CD14-positive monocyte (primary cell): ENCODE data around the gene ZNF683. TPM values are rescaled to one million over a fixed set of nuclear protein-coding genes. Genes with fewer than 3 reads are reported as not detected.

Source experiments
- DNase-seq, 3 donors: peaks; one replicate each; pipeline ENCODE4 v3.0.0-alpha.2; 2011 to 2022
- H2AFZ ChIP-seq: 2 replicates; pipeline ENCODE4 v1.6.0; 2012; ENCODE audit warnings: mild to moderate bottlenecking, low read depth, low read length, inconsistent platforms; ENCODE audit not compliant: insufficient read depth, poor library complexity, severe bottlenecking
- H3K27ac ChIP-seq, 2 donors: 1 replicate in 1 of 2; 2 replicates in 1 of 2; pipeline ENCODE4 v1.5.1; 2012 to 2013; ENCODE audit warnings: low read length in 2 of 2, control low read depth in 1 of 2, inconsistent platforms in 1 of 2, low read depth in 1 of 2, mild to moderate bottlenecking in 1 of 2
- H3K27me3 ChIP-seq, 2 donors: one replicate each; pipeline versions ENCODE4 v1.6.0 to v1.6.1; 2011 to 2013; ENCODE audit warnings: low read length in 2 of 2; ENCODE audit not compliant: control insufficient read depth in 2 of 2, insufficient read depth in 2 of 2
- H3K36me3 ChIP-seq, 2 donors: replicated peaks in 1 of 2; 1 replicate in 1 of 2; 2 replicates in 1 of 2; pipeline versions ENCODE4 v1.5.1 to v1.6.1; 2012 to 2013; ENCODE audit warnings: low read length in 2 of 2, control low read depth in 1 of 2, inconsistent platforms in 1 of 2, mild to moderate bottlenecking in 1 of 2; ENCODE audit not compliant: insufficient read depth in 2 of 2, control insufficient read depth in 1 of 2
- H3K4me1 ChIP-seq, 2 donors: 1 replicate in 1 of 2; 2 replicates in 1 of 2; pipeline versions ENCODE4 v1.5.1 to v1.6.1; 2012 to 2013; ENCODE audit warnings: low read length in 2 of 2, control low read depth in 1 of 2, inconsistent platforms in 1 of 2, mild to moderate bottlenecking in 1 of 2, moderate library complexity in 1 of 2; ENCODE audit not compliant: insufficient read depth in 2 of 2, control insufficient read depth in 1 of 2
- H3K4me2 ChIP-seq: replicated peaks from 2 replicates; pipeline ENCODE3; 2012; ENCODE audit warnings: low read length, moderate library complexity, mild to moderate bottlenecking; ENCODE audit not compliant: poor library complexity, severe bottlenecking; ENCODE audit errors: extremely low read depth
- H3K4me3 ChIP-seq, 3 experiments: fragments of 200-600 bp in 1 of 3; sonication (generic) in 1 of 3; replicated peaks in 1 of 3; 1 replicate in 2 of 3; 2 replicates in 1 of 3; pipeline ENCODE4 v1.5.1; 2011 to 2013; ENCODE audit warnings: low read length in 3 of 3, mild to moderate bottlenecking in 3 of 3, control low read depth in 2 of 3, low read depth in 2 of 3, inconsistent platforms in 1 of 3, moderate library complexity in 1 of 3
- H3K79me2 ChIP-seq: 2 replicates; pipeline ENCODE4 v1.6.0; 2012; ENCODE audit warnings: mild to moderate bottlenecking, control low read depth, inconsistent platforms, low read length, moderate library complexity; ENCODE audit not compliant: insufficient read depth
- H3K9ac ChIP-seq: 2 replicates; pipeline ENCODE4 v1.6.0; 2017; ENCODE audit warnings: low read length, mild to moderate bottlenecking; ENCODE audit not compliant: insufficient read depth, poor library complexity, severe bottlenecking
- H3K9me3 ChIP-seq, 2 donors: replicated peaks in 1 of 2; 1 replicate in 1 of 2; 2 replicates in 1 of 2; pipeline versions ENCODE4 v1.5.1 to v1.6.1; 2012 to 2013; ENCODE audit warnings: low read length in 2 of 2, control low read depth in 1 of 2; ENCODE audit not compliant: control insufficient read depth in 1 of 2, insufficient read depth in 1 of 2
- H4K20me1 ChIP-seq: 2 replicates; pipeline ENCODE4 v1.6.0; 2012; ENCODE audit warnings: mild to moderate bottlenecking, low read length, control low read depth, moderate library complexity; ENCODE audit not compliant: insufficient read depth
- H3K27ac Mint-ChIP-seq, 7 donors: one replicate each; pipeline ENCODE4 v1.8.0; 2020; ENCODE audit warnings: mild to moderate bottlenecking in 7 of 7, mixed read lengths in 7 of 7, moderate library complexity in 6 of 7, inconsistent platforms in 2 of 7
- H3K27me3 Mint-ChIP-seq, 3 donors: one replicate each; pipeline ENCODE4 v1.8.0; 2021 to 2022; ENCODE audit warnings: low read depth in 3 of 3, mild to moderate bottlenecking in 3 of 3, mixed read lengths in 3 of 3, moderate library complexity in 3 of 3, inconsistent platforms in 1 of 3
- H3K36me3 Mint-ChIP-seq, 2 donors: one replicate each; pipeline ENCODE4 v1.8.0; 2020; ENCODE audit warnings: mixed read lengths in 2 of 2, inconsistent platforms in 1 of 2, mild to moderate bottlenecking in 1 of 2
- H3K4me1 Mint-ChIP-seq: one replicate; pipeline ENCODE4 v1.8.0; 2020; ENCODE audit warnings: mild to moderate bottlenecking, mixed read lengths
- H3K4me3 Mint-ChIP-seq, 2 donors: one replicate each; pipeline ENCODE4 v1.8.0; 2020; ENCODE audit warnings: mild to moderate bottlenecking in 2 of 2, mixed read lengths in 2 of 2, moderate library complexity in 1 of 2
- H3K9me3 Mint-ChIP-seq, 7 donors: one replicate each; pipeline ENCODE4 v1.8.0; 2020 to 2022; ENCODE audit warnings: mixed read lengths in 7 of 7, mild to moderate bottlenecking in 6 of 7, moderate library complexity in 6 of 7, inconsistent platforms in 2 of 7
- WGBS: methylation state at CpG from one replicate; pipeline ENCODE4 v1.1.5; 2013; ENCODE audit warnings: missing lambda C conversion rate; ENCODE audit not compliant: insufficient coverage; 5-methylcytosine and 5-hydroxymethylcytosine counted together
- intact Hi-C, 2 donors: fragments of 100-400 bp; cut with micrococcal nuclease; formaldehyde crosslinking; loops; one replicate each; pipeline versions ENCODE4 v1.15.0 to v1.15.1; 2023
- polyA plus RNA-seq, 3 donors: library from polyadenylated mRNA; depleted of rRNA in 1 of 3; unstranded in 2 of 3; stranded (reverse) in 1 of 3; fragments of 300-500 nt in 2 of 3; fragments of >200 nt in 1 of 3; fragmentation: Illumina TruSeq in 2 of 3; gene quantifications; 1 replicate in 2 of 3; 2 replicates in 1 of 3; pipeline ENCODE4 v1.2.3, GENCODE V29; 2012 to 2021
- TF ChIP-seq, protein P1 (sequence below): fragments of 200-600 bp; IDR thresholded peaks from one replicate; pipeline ENCODE4 v1.8.0; 2022; ENCODE audit warnings: antibody characterized with exemption, mild to moderate bottlenecking

Gene ZNF683
- polyA plus RNA-seq, 3 donors, result not detected

DNA sequence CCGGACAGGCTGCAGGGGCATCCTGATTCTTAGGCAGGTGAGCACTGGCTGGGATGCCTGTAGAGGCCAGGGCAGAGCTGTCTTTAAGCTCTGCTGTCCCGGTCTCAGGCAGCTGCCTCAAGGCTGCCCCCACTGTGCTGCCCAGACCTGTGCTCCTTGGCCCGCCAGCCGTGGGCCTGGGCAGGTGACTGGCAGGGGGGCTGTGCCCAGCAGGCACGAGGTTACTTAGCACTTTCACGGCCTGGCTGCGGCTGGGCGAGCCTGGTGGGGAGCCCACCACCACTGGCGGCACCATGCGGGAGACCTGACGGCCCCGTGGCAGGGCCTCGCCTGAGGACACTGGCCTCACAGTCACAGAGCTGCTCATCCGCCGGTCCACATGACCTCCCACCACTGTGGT is 26.8 kb downstream of the ZNF683 start:
- no peaks in the 10 kb centered on the region for H3K36me3 Mint-ChIP-seq
- no peaks in the 10 kb centered on the region for H3K27me3 ChIP-seq

DNA sequence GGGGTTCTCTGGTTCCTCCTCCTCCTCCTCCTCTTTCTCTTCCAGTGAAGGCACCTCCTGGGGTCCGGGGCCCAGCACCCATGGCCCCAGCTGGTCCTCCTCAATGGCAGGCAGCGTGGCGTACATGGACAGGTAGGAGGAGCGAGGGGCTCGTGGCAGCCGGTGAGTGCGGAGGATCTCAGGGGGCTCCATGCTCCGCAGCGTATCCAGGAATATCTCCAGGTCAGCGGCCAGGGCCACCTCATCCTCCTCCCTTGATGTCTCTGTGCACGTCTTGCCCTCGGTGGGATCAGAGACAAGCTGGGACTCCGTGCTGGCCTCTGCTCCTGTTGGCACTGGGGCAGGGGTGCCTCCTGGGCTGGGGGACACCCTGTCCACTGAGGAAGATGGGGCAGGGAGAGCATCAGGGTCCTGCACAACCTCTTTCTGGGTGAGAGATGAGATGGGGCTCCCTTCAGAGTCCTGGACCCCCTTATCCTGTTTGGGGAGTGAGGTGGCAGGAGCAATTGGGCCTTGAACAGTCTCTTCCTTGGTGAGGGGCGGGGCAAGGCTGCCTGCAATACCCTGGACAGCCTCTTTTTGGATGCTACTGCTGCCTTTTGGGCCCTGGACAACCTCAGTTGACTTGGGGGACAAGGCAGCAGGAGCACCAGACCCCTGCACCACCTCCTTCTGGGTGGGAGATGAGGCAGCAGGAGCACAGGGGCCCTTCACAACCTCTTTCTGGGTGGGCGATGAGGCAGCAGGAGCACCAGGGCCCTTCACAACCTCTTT is 28.2 kb downstream of the ZNF683 start:
- Histone ChIP-seq H3K79me2 (no peaks in the 10 kb centered on the region), H3K36me3 (no peaks in the 10 kb centered on the region), H3K4me1 (peaks cover 6 to 10% of the 10 kb centered on the region in 2 donors), H3K9me3 (no peaks in the 10 kb centered on the region), H3K4me3 (no peak overlapping the region), H3K4me2 (no peak overlapping the region), H3K27ac (no peak overlapping the region), H4K20me1 (no peaks in the 10 kb centered on the region), H3K27me3 (no peaks in the 10 kb centered on the region), H2AFZ (no peak overlapping the region), H3K9ac (no peak overlapping the region)
- H3K27ac Mint-ChIP-seq, result peak overlapping the region in 1 of 7 donors; percentile 54
- WGBS, result 97% methylated on average over 14 of the region's 15 CpGs
- TF ChIP-seq, protein P1, sequence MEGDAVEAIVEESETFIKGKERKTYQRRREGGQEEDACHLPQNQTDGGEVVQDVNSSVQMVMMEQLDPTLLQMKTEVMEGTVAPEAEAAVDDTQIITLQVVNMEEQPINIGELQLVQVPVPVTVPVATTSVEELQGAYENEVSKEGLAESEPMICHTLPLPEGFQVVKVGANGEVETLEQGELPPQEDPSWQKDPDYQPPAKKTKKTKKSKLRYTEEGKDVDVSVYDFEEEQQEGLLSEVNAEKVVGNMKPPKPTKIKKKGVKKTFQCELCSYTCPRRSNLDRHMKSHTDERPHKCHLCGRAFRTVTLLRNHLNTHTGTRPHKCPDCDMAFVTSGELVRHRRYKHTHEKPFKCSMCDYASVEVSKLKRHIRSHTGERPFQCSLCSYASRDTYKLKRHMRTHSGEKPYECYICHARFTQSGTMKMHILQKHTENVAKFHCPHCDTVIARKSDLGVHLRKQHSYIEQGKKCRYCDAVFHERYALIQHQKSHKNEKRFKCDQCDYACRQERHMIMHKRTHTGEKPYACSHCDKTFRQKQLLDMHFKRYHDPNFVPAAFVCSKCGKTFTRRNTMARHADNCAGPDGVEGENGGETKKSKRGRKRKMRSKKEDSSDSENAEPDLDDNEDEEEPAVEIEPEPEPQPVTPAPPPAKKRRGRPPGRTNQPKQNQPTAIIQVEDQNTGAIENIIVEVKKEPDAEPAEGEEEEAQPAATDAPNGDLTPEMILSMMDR, result no peak
- no peaks in the 10 kb centered on the region for H3K36me3 Mint-ChIP-seq
- H3K4me3 Mint-ChIP-seq, result no peak overlapping the region
- intact Hi-C loops, result no loop called here
- H3K27me3 Mint-ChIP-seq, result peaks cover 2 to 17% (median 9%) of the 10 kb centered on the region in 3 donors
- no peaks in the 10 kb centered on the region for H3K9me3 Mint-ChIP-seq
- peaks cover 7% of the 10 kb centered on the region for H3K4me1 Mint-ChIP-seq
- no peak for DNase-seq

More for the DNA sequence above, 26.8 kb downstream of the ZNF683 start:
- Histone ChIP-seq H3K27ac (no peak overlapping the region), H3K36me3 (no peaks in the 10 kb centered on the region), H3K4me3 (no peak overlapping the region), H3K9ac (no peak overlapping the region), H3K4me2 (no peak overlapping the region), H3K9me3 (no peaks in the 10 kb centered on the region), H4K20me1 (no peaks in the 10 kb centered on the region), H2AFZ (no peak overlapping the region), H3K4me1 (peaks cover 6 to 10% of the 10 kb centered on the region in 2 donors), H3K79me2 (no peaks in the 10 kb centered on the region)
- Mint-ChIP-seq H3K27me3 (peaks cover 0 to 9% (median 9%) of the 10 kb centered on the region in 3 donors), H3K4me3 (no peak overlapping the region), H3K9me3 (no peaks in the 10 kb centered on the region), H3K27ac (no peak overlapping the region), H3K4me1 (peaks cover 7% of the 10 kb centered on the region)
- 91% methylated on average over 15 of the region's 15 CpGs for WGBS
- TF ChIP-seq, protein P1, result no peak
- intact Hi-C loops, result no loop called here
- no peak for DNase-seq
